AG04449 (cell line): ENCODE results near the gene KCNQ1OT1.

Experiments used
- CTCF ChIA-PET: fragments of 350-600 bp; formaldehyde crosslinking; extraction: SDS; loops from one replicate; lab custom pipeline; 2021; ENCODE audit warnings: antibody characterized with exemption; lab: Yijun Ruan, JAX
- POLR2A ChIA-PET: fragments of 400-600, 350-600 bp; formaldehyde crosslinking; extraction: SDS; loops from one replicate; lab custom pipeline; 2020; ENCODE audit warnings: antibody characterized with exemption, inconsistent platforms; lab: Yijun Ruan, JAX
- DNase-seq: peaks from one replicate; pipeline ENCODE4 v3.0.0-alpha.2; 2010; ENCODE audit warnings: low read depth, low spot score
- H3K4me3 ChIP-seq: 2 replicates; pipeline ENCODE4 v1.5.1; 2011; ENCODE audit warnings: low read depth, mild to moderate bottlenecking, control low read depth, low read length
- CTCF ChIP-seq: IDR thresholded peaks from one replicate; pipeline ENCODE4 v1.5.1; 2011; ENCODE audit warnings: mild to moderate bottlenecking, moderate library complexity, low read length, control low read depth, inconsistent platforms; ENCODE audit not compliant: insufficient read depth; ENCODE audit errors: missing control alignments

Gene KCNQ1OT1

GRCh38 chr11:2704896-2705606 is 5.3 kb upstream of the KCNQ1OT1 start:
- H3K4me3 ChIP-seq: no peak overlapping the region
- DNase-seq: no peak
- TF ChIP-seq CTCF: no peak
- CTCF ChIA-PET: no interaction called here
- POLR2A ChIA-PET: no interaction called here

- ChIA-PET CTCF (no interaction called here), POLR2A (no interaction called here)
- TF ChIP-seq CTCF: no peak
- no peak overlapping the region for H3K4me3 ChIP-seq
- no peak for DNase-seq
Measured at GRCh38 chr11:2704356-2704755, 4.6 kb upstream of the KCNQ1OT1 start.

DNA sequence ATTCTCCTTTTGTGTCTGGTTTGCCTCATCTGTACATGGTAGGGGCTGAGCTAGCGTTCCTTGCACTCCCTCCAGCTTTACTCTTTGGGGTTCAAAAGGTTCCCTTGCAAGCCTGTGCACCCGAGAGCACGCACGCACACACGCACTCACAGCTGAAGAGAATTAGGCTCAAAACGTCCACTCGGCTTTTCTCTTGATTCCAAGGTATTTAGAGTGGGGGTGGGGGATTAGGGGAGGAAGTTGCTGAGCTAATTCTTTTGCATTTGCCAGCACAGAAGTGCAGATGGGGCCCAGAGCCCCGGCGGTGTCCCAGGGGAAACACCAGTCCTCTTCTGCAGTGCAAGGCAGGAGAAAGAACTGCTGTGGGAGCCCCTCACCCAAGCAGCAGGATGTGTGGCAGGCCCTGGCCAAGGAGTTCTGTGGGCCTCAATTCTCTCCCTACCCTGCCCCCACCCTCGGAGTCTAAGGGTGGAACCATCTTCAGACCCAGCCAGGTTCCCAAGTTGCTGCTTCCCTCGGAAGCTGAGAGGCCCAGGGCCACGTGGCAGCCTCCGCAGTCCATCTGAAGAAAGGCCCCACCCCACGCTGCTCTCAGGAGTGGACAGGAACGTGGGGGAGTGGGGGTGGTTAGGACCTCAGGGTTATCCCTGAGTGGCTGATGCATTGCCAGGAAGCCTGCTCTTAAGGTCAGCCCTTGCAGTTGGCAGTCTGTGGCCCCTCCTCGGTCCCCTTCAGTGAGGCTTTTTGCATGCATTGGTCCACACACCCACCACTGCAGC is 3.8 kb upstream of the KCNQ1OT1 start:
- POLR2A ChIA-PET: no interaction called here

DNA sequence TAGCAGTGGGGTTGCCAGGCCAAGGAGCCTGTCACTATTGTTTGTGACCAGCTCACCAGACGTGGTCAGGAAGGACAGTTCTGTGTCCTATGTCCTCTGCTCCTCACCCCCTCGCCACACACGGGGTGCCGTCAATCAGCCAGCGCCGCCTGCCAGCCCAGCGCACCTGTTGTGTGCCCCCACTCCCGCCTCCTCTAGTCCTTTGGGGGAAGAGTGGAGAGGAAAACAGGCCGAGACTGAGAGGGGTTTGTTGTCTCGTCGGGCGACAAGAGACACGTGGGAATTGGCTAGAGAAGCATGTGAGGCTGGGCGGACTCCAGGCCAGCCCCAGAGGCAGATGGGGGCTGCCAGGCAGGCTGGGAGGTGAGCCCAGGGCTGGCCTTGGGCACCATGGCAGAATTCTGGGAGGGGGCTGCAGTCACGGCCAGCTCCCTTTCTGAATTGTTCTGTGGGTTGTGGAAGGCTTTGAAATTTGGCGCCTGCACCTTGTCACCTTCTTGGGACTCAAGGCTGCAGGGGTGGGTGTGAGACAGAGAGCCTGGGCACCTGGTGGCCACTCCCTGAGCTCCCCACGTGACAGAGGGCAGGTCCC is 3.1 kb upstream of the KCNQ1OT1 start:
- CTCF ChIA-PET: interaction anchor here (1.5 kb wide), 1 partner anchor 44 kb away, joined by 4 read pairs; no protein-coding TSS in a partner anchor
- POLR2A ChIA-PET: no interaction called here
- TF ChIP-seq CTCF: no peak
- no peak for DNase-seq
- H3K4me3 ChIP-seq: no peak overlapping the region

More for the DNA sequence above, 3.8 kb upstream of the KCNQ1OT1 start:
- CTCF ChIA-PET: no interaction called here
- no peak for TF ChIP-seq CTCF
- no peak overlapping the region for H3K4me3 ChIP-seq
- DNase-seq: no peak

- no peak for DNase-seq
- no peak overlapping the region for H3K4me3 ChIP-seq
- TF ChIP-seq CTCF: no peak
- ChIA-PET CTCF (interaction anchor here (1.0 to 1.5 kb wide), 2 partner anchors 43 to 186 kb away, joined by 3 to 4 read pairs; no protein-coding TSS in a partner anchor), POLR2A (no interaction called here)
Measured at GRCh38 chr11:2701898-2702434, 2.2 kb upstream of the KCNQ1OT1 start.
